Measurements from ENCODE around the gene APOOL. TPM values are rescaled to one million over a fixed set of nuclear protein-coding genes. Genes with fewer than 3 reads are reported as not detected.

The APOOL gene
- total RNA-seq, 4 donors from 2014 or later: 13.0 to 16.9 (median 14.3) TPM

- no peak for TF ChIP-seq CTCF (IDR thresholded peaks at IDR 0.05)
- TF ChIP-seq POLR2A (IDR thresholded peaks at IDR 0.05): no peak
- no peak overlapping the region for H3K4me3 ChIP-seq (ENCODE audit: low read depth, poor library complexity, severe bottlenecking)
- DNase-seq (ENCODE audit: low spot score in 2 of 2): no peak
- intact Hi-C loops (cut with DNase I; ENCODE audit: low total_unique reads): no loop called here
- WGBS, 2 donors: 64 to 90% methylated on average over 1 of the region's 1 CpG
These were observed 137.3 kb downstream of the APOOL start for GRCh38 chrX:85140964-85141363.

Other genes starting within 250 kb of the APOOL start
- gene SATL1, start 239.9 kb downstream of the APOOL start, total RNA-seq: under 1 TPM in 1 of 4 donors, not detected in 3; 0.10 TPM
- 1 to 10 TPM; 1.2 to 3.8 (median 3.3) TPM for gene ZNF711, start 240.1 kb downstream of the APOOL start, total RNA-seq